Gastroesophageal sphincter (tissue), 3 donors: Measurements from ENCODE around the gene TMEM150C.

Experiments used
- CTCF ChIP-seq, 4 experiments: fragments of 200-600 bp in 2 of 4; fragments of 450-650 bp in 2 of 4; sonication (generic) in 1 of 4; IDR thresholded peaks; one replicate each; pipeline ENCODE4 v1.5.1; 2017 to 2019; ENCODE audit warnings: antibody characterized with exemption in 4 of 4, mild to moderate bottlenecking in 2 of 4, moderate library complexity in 2 of 4
- POLR2A ChIP-seq, 2 donors: fragments of 450-650 bp; IDR thresholded peaks; one replicate each; pipeline ENCODE4 v1.6.1; 2017; ENCODE audit warnings: antibody characterized with exemption in 2 of 2, mild to moderate bottlenecking in 2 of 2, moderate library complexity in 1 of 2

GRCh38 chr4:82508011-82508410 lies 53.8 kb downstream of the TMEM150C start:
- TF ChIP-seq POLR2A (IDR thresholded peaks at IDR 0.05) (no peak), CTCF (IDR thresholded peaks at IDR 0.05) (no peak)
